Uterus (tissue), 4 donors: ENCODE data around the gene AATF. TPM values are rescaled to one million over a fixed set of nuclear protein-coding genes. Genes with fewer than 3 reads are reported as not detected.

Experiments used
- DNase-seq, 2 donors: peaks; one replicate each; pipeline ENCODE4 v3.0.0-alpha.2; 2019 to 2020
- H3K27ac ChIP-seq, 2 donors: fragments of 200-600 bp; sonication (generic); 1 replicate in 1 of 2; 2 replicates in 1 of 2; pipeline ENCODE4 v1.5.1; 2016 to 2018
- H3K27me3 ChIP-seq, 2 donors: fragments of 200-600 bp; sonication (generic); one replicate each; pipeline ENCODE4 v1.5.1; 2018 to 2019; ENCODE audit warnings: control low read depth in 1 of 2
- H3K36me3 ChIP-seq, 2 donors: fragments of 200-600 bp; sonication (generic); one replicate each; pipeline ENCODE4 v1.5.1; 2019; ENCODE audit warnings: control low read depth in 1 of 2
- H3K4me1 ChIP-seq, 2 donors: fragments of 200-600 bp; sonication (generic); one replicate each; pipeline ENCODE4 v1.5.1; 2018 to 2019; ENCODE audit warnings: control low read depth in 1 of 2
- H3K4me3 ChIP-seq, 2 donors: fragments of 200-600 bp; sonication (generic); 1 replicate in 1 of 2; 2 replicates in 1 of 2; pipeline ENCODE4 v1.5.1; 2018 to 2019; ENCODE audit warnings: mild to moderate bottlenecking in 1 of 2
- H3K9me3 ChIP-seq, 2 donors: fragments of 200-600 bp; sonication (generic); one replicate each; pipeline ENCODE4 v1.5.1; 2019; ENCODE audit warnings: control low read depth in 1 of 2
- CTCF ChIP-seq, 4 experiments: fragments of 200-600 bp in 2 of 4; fragments of 450-650 bp in 2 of 4; sonication (generic) in 2 of 4; IDR thresholded peaks; one replicate each; pipeline ENCODE4 v1.5.1; 2016 to 2019; ENCODE audit warnings: antibody characterized with exemption in 4 of 4, mild to moderate bottlenecking in 2 of 4, moderate library complexity in 1 of 4
- POLR2A ChIP-seq, 2 donors: fragments of 450-650 bp; IDR thresholded peaks; one replicate each; pipeline ENCODE4 v1.6.1; 2016; ENCODE audit warnings: antibody characterized with exemption in 2 of 2, mild to moderate bottlenecking in 1 of 2, moderate library complexity in 1 of 2
- intact Hi-C: fragments of 100-400 bp; cut with DNase I; formaldehyde crosslinking; loops from one replicate; pipeline ENCODE4 v1.15.1; 2023; ENCODE audit warnings: low total_unique reads
- total RNA-seq, 4 donors: library from RNA; depleted of rRNA in 3 of 4; stranded (reverse); fragments of >200 nt in 3 of 4; gene quantifications; one replicate each; pipeline versions ENCODE4 v1.1.0 to v1.2.4, GENCODE V29; 2014 to 2023
- donor health status: DM: yes; HTN: yes; CAD: no.

AATF gene
- total RNA-seq, 4 donors from 2014 or later = 10.0 to 48.2 (median 30.3) TPM

- H3K4me1 ChIP-seq = peaks cover 0 to 13% of the 10 kb centered on the region in 2 donors
- no peaks in the 10 kb centered on the region for H3K36me3 ChIP-seq
- intact Hi-C loops = no loop called here
- no peak overlapping the region for H3K4me3 ChIP-seq
- H3K27me3 ChIP-seq = peaks cover 43 to 83% of the 10 kb centered on the region in 2 donors
- no peak overlapping the region for H3K27ac ChIP-seq
- TF ChIP-seq CTCF (IDR thresholded peaks at IDR 0.05) (no peak), POLR2A (IDR thresholded peaks at IDR 0.05) (no peak)
- no peak for DNase-seq
- no peaks in the 10 kb centered on the region for H3K9me3 ChIP-seq
Observed at GRCh38 chr17:36931096-36931696, 17.6 kb upstream of the AATF start.

- H3K36me3 ChIP-seq = no peaks in the 10 kb centered on the region
- peaks cover 48 to 84% of the 10 kb centered on the region in 2 donors for H3K27me3 ChIP-seq
- DNase-seq = no peak
- peaks cover 0 to 19% of the 10 kb centered on the region in 2 donors for H3K4me1 ChIP-seq
- TF ChIP-seq CTCF (IDR thresholded peaks at IDR 0.05) (no peak), POLR2A (IDR thresholded peaks at IDR 0.05) (no peak)
- no peak overlapping the region for H3K27ac ChIP-seq
- H3K9me3 ChIP-seq = no peaks in the 10 kb centered on the region
- intact Hi-C loops = no loop called here
- H3K4me3 ChIP-seq = no peak overlapping the region
Observed at GRCh38 chr17:36931697-36932382, 16.9 kb upstream of the AATF start.

- no peak for DNase-seq
- no peaks in the 10 kb centered on the region for H3K36me3 ChIP-seq
- intact Hi-C loops = no loop called here
- H3K9me3 ChIP-seq = no peaks in the 10 kb centered on the region
- H3K27me3 ChIP-seq = peaks cover 53 to 85% of the 10 kb centered on the region in 2 donors
- H3K4me3 ChIP-seq = no peak overlapping the region
- peaks cover 0 to 21% of the 10 kb centered on the region in 2 donors for H3K4me1 ChIP-seq
- no peak overlapping the region for H3K27ac ChIP-seq
- TF ChIP-seq POLR2A (IDR thresholded peaks at IDR 0.05) = no peak
- no peak for TF ChIP-seq CTCF (IDR thresholded peaks at IDR 0.05)
Observed at GRCh38 chr17:36932383-36932693, 16.4 kb upstream of the AATF start.

- H3K27ac ChIP-seq = no peak overlapping the region
- intact Hi-C loops = no loop called here
- no peak for DNase-seq
- TF ChIP-seq POLR2A (IDR thresholded peaks at IDR 0.05) = no peak
- TF ChIP-seq CTCF (IDR thresholded peaks at IDR 0.05) = no peak
- H3K4me1 ChIP-seq = peaks cover 0 to 21% of the 10 kb centered on the region in 2 donors
- H3K36me3 ChIP-seq = no peaks in the 10 kb centered on the region
- no peak overlapping the region for H3K4me3 ChIP-seq
- peaks cover 58 to 86% of the 10 kb centered on the region in 2 donors for H3K27me3 ChIP-seq
- H3K9me3 ChIP-seq = no peaks in the 10 kb centered on the region
Observed at GRCh38 chr17:36932694-36933511, 15.9 kb upstream of the AATF start.
